Breast epithelium (tissue), 4 donors: ENCODE measurements around the gene TIMM44. TPM values are rescaled to one million over a fixed set of nuclear protein-coding genes. Genes with fewer than 3 reads are reported as not detected.
A peak's percentile ranks its signal among the peaks of the same experiment; 100 is the strongest.

Source experiments
- DNase-seq, 2 donors: peaks; one replicate each; pipeline ENCODE4 v3.0.0-alpha.2; 2019; ENCODE audit warnings: low spot score in 2 of 2
- H3K27ac ChIP-seq, 2 donors: fragments of 200-600 bp; sonication (generic) in 1 of 2; one replicate each; pipeline ENCODE4 v1.5.1; 2016 to 2019; ENCODE audit warnings: mild to moderate bottlenecking in 1 of 2
- H3K27me3 ChIP-seq, 2 donors: fragments of 200-600 bp; sonication (generic) in 1 of 2; one replicate each; pipeline versions ENCODE4 v1.5.1 to v1.6.0; 2017 to 2019; ENCODE audit warnings: control low read depth in 1 of 2, mild to moderate bottlenecking in 1 of 2
- H3K36me3 ChIP-seq: fragments of 200-600 bp; one replicate; pipeline ENCODE4 v1.5.1; 2019
- H3K4me1 ChIP-seq, 2 donors: fragments of 200-600 bp; sonication (generic); one replicate each; pipeline ENCODE4 v1.5.1; 2016 to 2019; ENCODE audit warnings: control low read depth in 1 of 2
- H3K4me3 ChIP-seq, 3 donors: fragments of 200-600 bp; sonication (generic); 1 replicate in 2 of 3; 2 replicates in 1 of 3; pipeline ENCODE4 v1.5.1; 2016 to 2019; ENCODE audit warnings: mild to moderate bottlenecking in 3 of 3, moderate library complexity in 2 of 3
- H3K9me3 ChIP-seq, 2 donors: fragments of 200-600 bp; sonication (generic) in 1 of 2; one replicate each; pipeline ENCODE4 v1.5.1; 2016 to 2019; ENCODE audit warnings: control low read depth in 1 of 2
- CTCF ChIP-seq, 3 donors: fragments of 450-650 bp; IDR thresholded peaks; one replicate each; pipeline ENCODE4 v1.5.1; 2016 to 2017; ENCODE audit warnings: antibody characterized with exemption in 3 of 3, mild to moderate bottlenecking in 3 of 3, moderate library complexity in 3 of 3
- POLR2A ChIP-seq: fragments of 450-650 bp; IDR thresholded peaks from one replicate; pipeline ENCODE4 v1.6.1; 2016; ENCODE audit warnings: antibody characterized with exemption, mild to moderate bottlenecking, moderate library complexity
- POLR2AphosphoS5 ChIP-seq, 3 donors: sonication (generic); formaldehyde crosslinking; IDR thresholded peaks; one replicate each; pipeline ENCODE4 v1.6.1; 2017; ENCODE audit warnings: antibody characterized with exemption in 3 of 3
- intact Hi-C: fragments of 100-400 bp; cut with DNase I; formaldehyde crosslinking; loops from one replicate; pipeline ENCODE4 v1.15.1; 2023; ENCODE audit warnings: low total_unique reads
- total RNA-seq, 3 donors: library from RNA; depleted of rRNA; stranded (reverse); fragments of >200 nt; gene quantifications; one replicate each; pipeline ENCODE4 v1.1.0, GENCODE V29; 2016

Gene TIMM44
- total RNA-seq, 3 donors from 2014 or later: 29.3 to 59.6 (median 57.8) TPM

GRCh38 chr19:7907544-7907943 is 35.9 kb downstream of the TIMM44 start:
- no peaks in the 10 kb centered on the region for H3K27me3 ChIP-seq
- H3K4me1 ChIP-seq: peaks cover 14 to 17% of the 10 kb centered on the region in 2 donors
- TF ChIP-seq CTCF (IDR thresholded peaks at IDR 0.05) (no peak), POLR2AphosphoS5 (IDR thresholded peaks at IDR 0.05) (no peak)
- DNase-seq: no peak
- H3K36me3 ChIP-seq: peaks cover 23% of the 10 kb centered on the region
- H3K4me3 ChIP-seq: no peak overlapping the region
- no peak overlapping the region for H3K27ac ChIP-seq
- intact Hi-C loops: no loop called here
- no peaks in the 10 kb centered on the region for H3K9me3 ChIP-seq

- no peaks in the 10 kb centered on the region for H3K9me3 ChIP-seq
- TF ChIP-seq CTCF (IDR thresholded peaks at IDR 0.05) (no peak), POLR2AphosphoS5 (IDR thresholded peaks at IDR 0.05) (no peak), POLR2A (no peak)
- DNase-seq: no peak
- peaks cover 14 to 18% of the 10 kb centered on the region in 2 donors for H3K4me1 ChIP-seq
- intact Hi-C loops: no loop called here
- H3K27me3 ChIP-seq: no peaks in the 10 kb centered on the region
- peaks cover 19% of the 10 kb centered on the region for H3K36me3 ChIP-seq
- H3K4me3 ChIP-seq: no peak overlapping the region
- no peak overlapping the region for H3K27ac ChIP-seq
Measured at GRCh38 chr19:7907122-7907521, 36.3 kb downstream of the TIMM44 start.

- no peak overlapping the region for H3K27ac ChIP-seq
- no peaks in the 10 kb centered on the region for H3K27me3 ChIP-seq
- peaks cover 14 to 18% of the 10 kb centered on the region in 2 donors for H3K4me1 ChIP-seq
- no peak overlapping the region for H3K4me3 ChIP-seq
- no peaks in the 10 kb centered on the region for H3K9me3 ChIP-seq
- no peak for DNase-seq
- intact Hi-C loops: no loop called here
- TF ChIP-seq CTCF (IDR thresholded peaks at IDR 0.05): no peak
- no peak for TF ChIP-seq POLR2A
- no peak for TF ChIP-seq POLR2AphosphoS5 (IDR thresholded peaks at IDR 0.05)
- H3K36me3 ChIP-seq: peaks cover 8% of the 10 kb centered on the region
Measured at GRCh38 chr19:7905859-7906258, 37.6 kb downstream of the TIMM44 start.

- TF ChIP-seq POLR2AphosphoS5 (IDR thresholded peaks at IDR 0.05) (no peak), POLR2A (no peak), CTCF (IDR thresholded peaks at IDR 0.05) (no peak)
- Histone ChIP-seq H3K27ac (no peak overlapping the region), H3K9me3 (no peaks in the 10 kb centered on the region), H3K27me3 (no peaks in the 10 kb centered on the region), H3K4me1 (peaks cover 14 to 18% of the 10 kb centered on the region in 2 donors), H3K4me3 (peak overlapping the region in 2 of 3 donors; percentile 87 to 89), H3K36me3 (peaks cover 2% of the 10 kb centered on the region)
- DNase-seq: no peak
- intact Hi-C loops: no loop called here
Measured at GRCh38 chr19:7905268-7905667, 38.2 kb downstream of the TIMM44 start.

GRCh38 chr19:7904074-7905020 is 39.1 kb downstream of the TIMM44 start:
- Histone ChIP-seq H3K4me3 (peak overlapping the region; percentile 85 to 89 (median 87)), H3K36me3 (no peaks in the 10 kb centered on the region), H3K27me3 (no peaks in the 10 kb centered on the region), H3K9me3 (no peaks in the 10 kb centered on the region), H3K27ac (peak overlapping the region; percentile 92 to 94), H3K4me1 (peaks cover 14 to 18% of the 10 kb centered on the region in 2 donors)
- TF ChIP-seq CTCF (IDR thresholded peaks at IDR 0.05): no peak
- no peak for TF ChIP-seq POLR2AphosphoS5 (IDR thresholded peaks at IDR 0.05)
- TF ChIP-seq POLR2A: no peak
- intact Hi-C loops: loop anchor here (5.0 kb wide), 1 partner anchor 52 kb away; no protein-coding TSS in a partner anchor
- peak in 1 of 2 donors; percentile 58 for DNase-seq
